Stomach (tissue), 19 donors: ENCODE data around the gene PRR5. TPM values are rescaled to one million over a fixed set of nuclear protein-coding genes. Genes with fewer than 3 reads are reported as not detected.
"Not testable (repeated sequence)": the region's sequence is repeated elsewhere in the genome, so short reads cannot be mapped to it uniquely, and the experiment has no call there.

Experiments
- DNase-seq, 2 donors: peaks; one replicate each; pipeline versions ENCODE4 v3.0.0 to v3.0.0-alpha.2; 2013 to 2019
- H3K27ac ChIP-seq, 5 donors: fragments of 200-600 bp in 4 of 5; sonication (generic) in 4 of 5; one replicate each; pipeline ENCODE4 v1.5.1; 2013 to 2019; ENCODE audit warnings: mild to moderate bottlenecking in 1 of 5, moderate library complexity in 1 of 5
- H3K27me3 ChIP-seq, 3 donors: fragments of 200-600 bp; sonication (generic); one replicate each; pipeline ENCODE4 v1.5.1; 2017 to 2019; ENCODE audit warnings: mixed run types in 1 of 3
- H3K36me3 ChIP-seq, 4 donors: fragments of 200-600 bp; sonication (generic); 1 replicate in 3 of 4; 2 replicates in 1 of 4; pipeline ENCODE4 v1.5.1; 2016 to 2019
- H3K4me1 ChIP-seq, 4 donors: fragments of 200-600 bp; sonication (generic); one replicate each; pipeline ENCODE4 v1.5.1; 2016 to 2019
- H3K4me3 ChIP-seq, 4 donors: fragments of 200-600 bp; sonication (generic) in 3 of 4; one replicate each; pipeline ENCODE4 v1.5.1; 2016 to 2019; ENCODE audit warnings: mild to moderate bottlenecking in 1 of 4
- H3K9me3 ChIP-seq, 4 donors: fragments of 200-600 bp; sonication (generic); one replicate each; pipeline ENCODE4 v1.5.1; 2016 to 2019
- EP300 ChIP-seq: sonication (generic); formaldehyde crosslinking; IDR thresholded peaks from one replicate; pipeline ENCODE4 v1.6.1; 2017; ENCODE audit warnings: antibody characterized with exemption
- POLR2A ChIP-seq, 4 donors: fragments of 450-650 bp; IDR thresholded peaks; one replicate each; pipeline ENCODE4 v1.6.1; 2016; ENCODE audit warnings: antibody characterized with exemption in 4 of 4, control low read depth in 2 of 4, mild to moderate bottlenecking in 1 of 4, moderate library complexity in 1 of 4
- POLR2AphosphoS5 ChIP-seq, 3 donors: sonication (generic); formaldehyde crosslinking; IDR thresholded peaks; one replicate each; pipeline ENCODE4 v1.6.1; 2016; ENCODE audit warnings: antibody characterized with exemption in 3 of 3
- WGBS, 5 donors: extraction: QIAGEN DNeasy Blood & Tissue Kit in 3 of 5; methylation state at CpG; one replicate each; pipeline versions ENCODE4 v1.1.5 to v1.1.7; 2013 to 2018; 5-methylcytosine and 5-hydroxymethylcytosine counted together
- intact Hi-C: fragments of 100-400 bp; cut with DNase I; formaldehyde crosslinking; loops from one replicate; pipeline ENCODE4 v1.15.1; 2023; ENCODE audit warnings: low total_unique reads
- long read RNA-seq, 10 donors: transcript quantifications; one replicate each; lab custom pipeline, GENCODE V29; 2026
- polyA plus RNA-seq, 3 donors: library from polyadenylated mRNA; stranded (reverse); fragments of 200-250 nt; gene quantifications; one replicate each; pipeline ENCODE4 v1.2.3, GENCODE V29; 2013
- total RNA-seq, 5 donors: library from RNA; depleted of rRNA; stranded (reverse); fragments of >200 nt; gene quantifications; one replicate each; pipeline versions ENCODE4 v1.1.0 to v1.2.3, GENCODE V29; 2014 to 2016
- TF ChIP-seq, protein P1 (sequence below), 7 experiments: fragments of 450-650 bp in 4 of 7; fragments of 200-600 bp in 3 of 7; sonication (generic) in 3 of 7; IDR thresholded peaks; one replicate each; pipeline ENCODE4 v1.5.1; 2016 to 2019; ENCODE audit warnings: antibody characterized with exemption in 7 of 7, control low read depth in 2 of 7, mild to moderate bottlenecking in 1 of 7
- donor health status: healthy with polysubstance abuse.
- donor health status: Bipolar disorder and iron deficiency.
- donor health status: healthy.

Gene PRR5, protein sequence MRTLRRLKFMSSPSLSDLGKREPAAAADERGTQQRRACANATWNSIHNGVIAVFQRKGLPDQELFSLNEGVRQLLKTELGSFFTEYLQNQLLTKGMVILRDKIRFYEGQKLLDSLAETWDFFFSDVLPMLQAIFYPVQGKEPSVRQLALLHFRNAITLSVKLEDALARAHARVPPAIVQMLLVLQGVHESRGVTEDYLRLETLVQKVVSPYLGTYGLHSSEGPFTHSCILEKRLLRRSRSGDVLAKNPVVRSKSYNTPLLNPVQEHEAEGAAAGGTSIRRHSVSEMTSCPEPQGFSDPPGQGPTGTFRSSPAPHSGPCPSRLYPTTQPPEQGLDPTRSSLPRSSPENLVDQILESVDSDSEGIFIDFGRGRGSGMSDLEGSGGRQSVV
- total RNA-seq (10 to 100 TPM in 3 of 5 donors, 1 to 10 TPM in 1, not detected in 1; 8.3 to 36.5 (median 26.9) TPM), polyA plus RNA-seq (10 to 100 TPM; 13.3 to 17.9 (median 16.1) TPM)
- long read RNA-seq, donor 1, transcript PRR5-202 (8 exons, 1,878 nt), result major isoform, 8 of 12 reads
- long read RNA-seq, donor 1, partial matches to known transcripts, result 0 of 12 reads
- long read RNA-seq, donor 1, other reads (novel, unspliced or antisense), result 0 of 12 reads
- long read RNA-seq, donor 2, partial matches to known transcripts, result 0 of 6 reads
- long read RNA-seq, donor 2, other reads (novel, unspliced or antisense), result 0 of 6 reads
- long read RNA-seq, donor 3, partial matches to known transcripts, result 0 of 4 reads
- long read RNA-seq, donor 3, other reads (novel, unspliced or antisense), result 0 of 4 reads
- long read RNA-seq, donor 4, partial matches to known transcripts, result 0 of 2 reads
- long read RNA-seq, donor 4, other reads (novel, unspliced or antisense), result 0 of 2 reads
- long read RNA-seq, donor 5, partial matches to known transcripts, result 0 of 8 reads
- long read RNA-seq, donor 5, other reads (novel, unspliced or antisense), result 0 of 8 reads
- long read RNA-seq, donor 6, transcript PRR5-211 (2 exons, 1,965 nt), result minor isoform, 5 of 16 reads
- long read RNA-seq, donor 6, transcript PRR5-215 (4 exons, 2,125 nt), result major isoform, 6 of 16 reads
- long read RNA-seq, donor 6, partial matches to known transcripts, result 0 of 16 reads
- long read RNA-seq, donor 6, other reads (novel, unspliced or antisense), result 0 of 16 reads
- long read RNA-seq, donor 7, transcript PRR5-202 (8 exons, 1,878 nt), result major isoform, 6 of 9 reads
- long read RNA-seq, donor 7, partial matches to known transcripts, result 0 of 9 reads
- long read RNA-seq, donor 7, other reads (novel, unspliced or antisense), result 0 of 9 reads
- long read RNA-seq, donor 8, partial matches to known transcripts, result 0 of 4 reads
- long read RNA-seq, donor 8, other reads (novel, unspliced or antisense), result 0 of 4 reads
- long read RNA-seq, donor 9, partial matches to known transcripts, result 0 of 3 reads
- long read RNA-seq, donor 9, other reads (novel, unspliced or antisense), result 0 of 3 reads
- long read RNA-seq, donor 10, partial matches to known transcripts, result 0 of 1 reads
- long read RNA-seq, donor 10, other reads (novel, unspliced or antisense), result 0 of 1 reads

DNA sequence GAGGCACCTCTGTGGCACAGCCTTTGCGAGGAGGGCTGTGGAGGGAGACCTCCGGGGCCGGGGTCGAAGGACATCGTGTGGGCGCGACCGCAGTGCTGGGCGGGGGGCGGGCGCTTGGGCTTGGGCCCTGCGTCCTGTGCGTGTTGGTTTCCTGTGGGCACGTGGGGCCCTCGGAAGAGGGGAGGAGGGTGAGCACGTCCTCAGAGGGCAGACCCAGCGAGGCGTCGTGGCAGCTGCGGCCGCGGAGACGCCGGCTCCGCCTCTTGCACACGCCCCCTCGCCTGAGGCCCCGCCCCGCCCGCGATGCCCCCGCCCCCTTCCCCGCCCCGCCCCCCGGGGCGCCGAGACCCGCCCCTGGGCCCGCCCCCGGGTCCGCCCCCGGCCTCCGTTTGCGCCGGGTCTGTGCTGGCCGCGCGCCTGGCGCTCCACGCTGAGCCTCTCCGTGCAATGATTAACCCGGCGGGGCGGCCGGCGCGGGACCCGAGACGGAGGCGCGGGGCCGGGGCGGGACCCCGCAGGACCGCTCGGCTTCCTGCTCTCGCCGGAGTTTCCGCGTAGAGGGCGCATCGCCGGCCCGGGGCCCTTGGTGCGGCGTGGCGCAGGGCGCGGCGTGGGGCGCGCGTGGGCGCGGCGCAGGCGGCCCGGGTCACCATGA, at the start of gene PRR5:
TSS of gene PRR5 (plus strand) at position 381 of the 655 bp plus-strand sequence. CDS start at position 652, 271 bp downstream.
- H3K4me1 ChIP-seq, result peaks cover 21 to 51% (median 35%) of the 10 kb centered on the region in 4 donors
- TF ChIP-seq, protein P1, sequence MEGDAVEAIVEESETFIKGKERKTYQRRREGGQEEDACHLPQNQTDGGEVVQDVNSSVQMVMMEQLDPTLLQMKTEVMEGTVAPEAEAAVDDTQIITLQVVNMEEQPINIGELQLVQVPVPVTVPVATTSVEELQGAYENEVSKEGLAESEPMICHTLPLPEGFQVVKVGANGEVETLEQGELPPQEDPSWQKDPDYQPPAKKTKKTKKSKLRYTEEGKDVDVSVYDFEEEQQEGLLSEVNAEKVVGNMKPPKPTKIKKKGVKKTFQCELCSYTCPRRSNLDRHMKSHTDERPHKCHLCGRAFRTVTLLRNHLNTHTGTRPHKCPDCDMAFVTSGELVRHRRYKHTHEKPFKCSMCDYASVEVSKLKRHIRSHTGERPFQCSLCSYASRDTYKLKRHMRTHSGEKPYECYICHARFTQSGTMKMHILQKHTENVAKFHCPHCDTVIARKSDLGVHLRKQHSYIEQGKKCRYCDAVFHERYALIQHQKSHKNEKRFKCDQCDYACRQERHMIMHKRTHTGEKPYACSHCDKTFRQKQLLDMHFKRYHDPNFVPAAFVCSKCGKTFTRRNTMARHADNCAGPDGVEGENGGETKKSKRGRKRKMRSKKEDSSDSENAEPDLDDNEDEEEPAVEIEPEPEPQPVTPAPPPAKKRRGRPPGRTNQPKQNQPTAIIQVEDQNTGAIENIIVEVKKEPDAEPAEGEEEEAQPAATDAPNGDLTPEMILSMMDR (IDR thresholded peaks at IDR 0.05), result no peak
- TF ChIP-seq POLR2A (IDR thresholded peaks at IDR 0.05), result no peak
- TF ChIP-seq POLR2AphosphoS5 (IDR thresholded peaks at IDR 0.05), result no peak
- TF ChIP-seq EP300, result no peak
- peak within 1 kb of the TSS; percentile 59 to 83 (median 74) for H3K4me3 ChIP-seq
- no peaks in the 10 kb centered on the region for H3K9me3 ChIP-seq
- WGBS, 5 donors, result 2 to 4% (median 3%) methylated on average over 44 to 88 of the region's 88 CpGs
- H3K36me3 ChIP-seq, result no peaks in the 10 kb centered on the region
- DNase-seq, result peak; percentile 87 to 96
- H3K27me3 ChIP-seq, result peaks cover 0 to 26% (median 0%) of the 10 kb centered on the region in 3 donors
- intact Hi-C loops, result no loop called here
- H3K27ac ChIP-seq, result peak within 1 kb of the TSS; percentile 52 to 85 (median 62)

DNA sequence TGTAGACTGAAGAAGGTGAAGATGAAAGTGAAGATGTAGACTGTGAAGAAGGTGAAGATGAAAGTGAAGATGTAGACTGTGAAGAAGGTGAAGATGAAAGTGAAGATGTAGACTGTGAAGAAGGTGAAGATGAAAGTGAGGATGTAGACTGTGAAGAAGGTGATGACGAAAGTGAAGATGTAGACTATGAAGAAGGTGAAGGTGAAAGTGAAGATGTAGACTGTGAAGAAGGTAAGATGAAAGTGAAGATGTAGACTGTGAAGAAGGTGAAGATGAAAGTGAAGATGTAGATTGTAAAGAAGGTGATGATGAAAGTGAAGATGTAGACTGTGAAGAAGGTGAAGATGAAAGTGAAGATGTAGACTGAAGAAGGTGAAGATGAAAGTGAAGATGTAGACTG, 49.1 kb upstream of the PRR5 start:
- H3K27ac ChIP-seq, intact Hi-C loops, H3K36me3 ChIP-seq, H3K4me3 ChIP-seq, H3K9me3 ChIP-seq, DNase-seq: not testable (repeated sequence)
- Histone ChIP-seq H3K4me1 (peaks cover 2 to 11% (median 6%) of the 10 kb centered on the region in 4 donors), H3K27me3 (peaks cover 0 to 14% (median 0%) of the 10 kb centered on the region in 3 donors)
- 66 to 81% (median 76%) methylated on average over 1 of the region's 1 CpG; no CpG with 5 or more reads in 1 of the 5 donors for WGBS, 5 donors

DNA sequence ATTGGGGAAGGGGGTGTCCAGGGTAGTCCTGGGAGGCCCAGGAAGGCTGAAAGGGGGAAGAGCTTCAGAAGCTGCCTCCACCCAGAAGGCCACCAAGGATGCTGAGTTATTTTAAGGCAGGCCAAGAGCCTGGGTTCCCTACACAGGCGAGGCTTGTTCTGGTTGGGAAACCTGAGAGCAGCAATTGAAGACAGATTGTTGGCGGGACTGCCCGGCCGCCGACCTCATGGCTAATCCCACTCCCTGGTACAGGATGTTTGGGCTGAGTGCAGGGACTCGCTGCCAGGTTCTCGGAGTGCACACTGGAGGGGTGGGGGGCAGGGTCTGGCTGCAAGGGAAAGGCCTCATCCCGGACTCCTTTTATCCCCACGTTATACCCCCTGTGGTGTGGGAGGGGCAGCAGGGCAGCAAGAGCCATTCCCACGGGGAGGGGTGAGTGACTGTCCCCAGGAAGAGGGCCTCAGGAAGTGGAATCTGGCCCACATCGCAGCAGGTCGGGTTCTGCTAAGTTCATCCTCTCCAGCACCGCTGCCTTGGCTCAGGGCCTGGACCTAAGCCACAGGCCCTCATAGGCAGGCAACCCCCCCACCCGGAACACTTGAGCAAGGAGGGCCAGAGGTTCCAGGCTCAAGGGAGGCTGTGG, 43.6 kb upstream of the PRR5 start:
- 0 to 47% (median 45%) methylated on average over 3 to 14 of the region's 14 CpGs for WGBS, 5 donors
- Histone ChIP-seq H3K9me3 (no peaks in the 10 kb centered on the region), H3K4me3 (no peak overlapping the region), H3K27ac (peak overlapping the region; percentile 39 to 81 (median 76)), H3K27me3 (peaks cover 0 to 11% (median 0%) of the 10 kb centered on the region in 3 donors), H3K4me1 (peaks cover 12 to 20% (median 16%) of the 10 kb centered on the region in 4 donors), H3K36me3 (no peaks in the 10 kb centered on the region)
- peak in 1 of 3 donors; percentile 49 for TF ChIP-seq POLR2AphosphoS5 (IDR thresholded peaks at IDR 0.05)
- TF ChIP-seq EP300, result no peak
- no peak for TF ChIP-seq POLR2A (IDR thresholded peaks at IDR 0.05)
- TF ChIP-seq, protein P1 (IDR thresholded peaks at IDR 0.05), result no peak
- peak in 1 of 2 donors; percentile 70 for DNase-seq
- intact Hi-C loops, result no loop called here
